DMS153 treated with DMSO at 0.1 percent for 48 hours (cell line): ENCODE results near the gene MYPOP.

Experiments used
- DNase-seq: peaks from one replicate; lab custom pipeline; 2025; ENCODE audit not compliant: unreplicated experiment; lab: John Stamatoyannopoulos, UW

MYPOP gene

GRCh38 chr19:45864629-45865082, 37.8 kb downstream of the MYPOP start:
- no peak for DNase-seq

- DNase-seq: no peak
Observed at GRCh38 chr19:45863840-45864628, 38.4 kb downstream of the MYPOP start, which contains the start of gene FOXA3. FOXA3 (plus strand) TSS chr19:45864326; CDS start chr19:45864457, 131 bp downstream.

- no peak for DNase-seq
Observed at GRCh38 chr19:45863335-45863839, 39.0 kb downstream of the MYPOP start.

GRCh38 chr19:45862564-45863334, 39.7 kb downstream of the MYPOP start, which contains the start of gene SYMPK:
SYMPK (minus strand) TSS chr19:45863147; CDS start chr19:45854495, 8,652 bp downstream.
- peak; percentile 95 for DNase-seq

GRCh38 chr19:45862271-45862563, 40.2 kb downstream of the MYPOP start:
- no peak for DNase-seq

GRCh38 chr19:45860359-45861259, 41.8 kb downstream of the MYPOP start:
- no peak for DNase-seq

GRCh38 chr19:45854167-45854778, 48.1 kb downstream of the MYPOP start:
- DNase-seq: no peak

GRCh38 chr19:45852983-45853382, 49.4 kb downstream of the MYPOP start:
- DNase-seq: no peak

GRCh38 chr19:45852145-45852750, 50.2 kb downstream of the MYPOP start:
- DNase-seq: no peak

- DNase-seq: no peak
Observed at GRCh38 chr19:45848922-45849321, 53.5 kb downstream of the MYPOP start.

GRCh38 chr19:45847663-45848062, 54.8 kb downstream of the MYPOP start:
- no peak for DNase-seq

GRCh38 chr19:45842198-45842597, 60.2 kb downstream of the MYPOP start:
- no peak for DNase-seq
